H1 (cell line): ENCODE results near the gene SORBS1. TPM values are rescaled to one million over a fixed set of nuclear protein-coding genes. Genes with fewer than 3 reads are reported as not detected.

Experiments used
- ATF3 ChIP-seq: IDR thresholded peaks from 2 replicates; pipeline ENCODE4 v1.6.1; 2011; ENCODE audit warnings: low read depth, mild to moderate bottlenecking, low read length; ENCODE audit not compliant: insufficient read depth
- CHD7 ChIP-seq: fragments of 300-600 bp; sonication (generic); IDR thresholded peaks from 2 replicates; pipeline ENCODE4 v1.7.1; 2012; ENCODE audit warnings: low read length, moderate library complexity, mild to moderate bottlenecking, inconsistent platforms; ENCODE audit not compliant: insufficient replicate concordance
- EGR1 ChIP-seq: IDR thresholded peaks from 2 replicates; pipeline ENCODE4 v1.6.1; 2011; ENCODE audit warnings: low read depth, low read length, borderline replicate concordance
- JUN ChIP-seq: IDR thresholded peaks from 2 replicates; pipeline ENCODE4 v1.6.1; 2011; ENCODE audit warnings: low read depth, mild to moderate bottlenecking, improper control_type of control experiment, low read length
- POLR2A ChIP-seq, 2 experiments: IDR thresholded peaks; 1 replicate in 1 of 2; 2 replicates in 1 of 2; pipeline ENCODE4 v1.6.1; 2011; ENCODE audit warnings: low read depth in 2 of 2, low read length in 2 of 2, mild to moderate bottlenecking in 2 of 2; ENCODE audit errors: control extremely low read depth in 1 of 2
- RAD21 ChIP-seq, 2 experiments: IDR thresholded peaks in 1 of 2; conservative IDR thresholded peaks in 1 of 2; 2 replicates each; pipeline ENCODE4 v1.6.1; 2011; ENCODE audit warnings: low read depth in 2 of 2, low read length in 2 of 2, improper control_type of control experiment in 1 of 2, inconsistent platforms in 1 of 2, mild to moderate bottlenecking in 1 of 2, moderate library complexity in 1 of 2
- RNF2 ChIP-seq: fragments of 200-900, 300-1000 bp; sonication (generic); IDR thresholded peaks from 2 replicates; pipeline ENCODE4 v1.7.1; 2016; ENCODE audit warnings: borderline replicate concordance, low read depth, mild to moderate bottlenecking, antibody characterized with exemption, low read length; ENCODE audit not compliant: poor library complexity, severe bottlenecking; ENCODE audit errors: missing control alignments
- SIN3A ChIP-seq, 2 experiments: IDR thresholded peaks in 1 of 2; conservative IDR thresholded peaks in 1 of 2; 2 replicates each; pipeline ENCODE4 v1.6.1; 2011 to 2012; ENCODE audit warnings: low read length in 2 of 2, improper control_type of control experiment in 1 of 2, low read depth in 1 of 2, mild to moderate bottlenecking in 1 of 2
- SIRT6 ChIP-seq: IDR thresholded peaks from one replicate; pipeline ENCODE4 v1.7.1; 2012; ENCODE audit warnings: low read length, inconsistent platforms
- TAF1 ChIP-seq: IDR thresholded peaks from 2 replicates; pipeline ENCODE4 v1.6.1; 2011; ENCODE audit warnings: mild to moderate bottlenecking, low read depth, low read length
- polyA plus RNA-seq, 7 experiments: library from polyadenylated mRNA; depleted of rRNA in 3 of 7; stranded (reverse) in 5 of 7; unstranded in 2 of 7; fragments of >200 nt in 5 of 7; fragments of 200-250 nt in 2 of 7; gene quantifications; 1 replicate in 5 of 7; 2 replicates in 1 of 7; 4 replicates in 1 of 7; pipeline versions ENCODE4 v1.2.1 to v1.2.3, GENCODE V29; 2011 to 2013; ENCODE audit warnings: missing spikeins in 2 of 7, mixed read lengths in 2 of 7
- total RNA-seq: library from RNA; stranded (reverse); fragmentation: NEBNext Ultra II Directional; extraction: Animal tissue kit (Norgen Biotek cat#: 25700); gene quantifications from 2 replicates; pipeline ENCODE4 v1.2.1, GENCODE V29; 2021

Gene SORBS1
- total and polyA plus RNA-seq, 2 of the 8 experiments (the other 6 are each of a cell fraction or from before 2014, with no cell fraction given), result 16.0 to 35.0 TPM

- TF ChIP-seq CHD7, result no peak
- TF ChIP-seq RAD21 (IDR thresholded peaks at IDR 0.05 in 1 of 2, conservative IDR thresholded peaks at IDR 0.05 in 1 of 2; ENCODE audit: low read depth in 2 of 2, low read length in 2 of 2), result no peak
- TF ChIP-seq RNF2, result no peak
- no peak for TF ChIP-seq SIN3A (conservative IDR thresholded peaks at IDR 0.05 in 1 of 2, IDR thresholded peaks at IDR 0.05 in 1 of 2; ENCODE audit: low read depth in 1 of 2, low read length in 2 of 2)
- no peak for TF ChIP-seq JUN
- TF ChIP-seq EGR1, result no peak
- no peak for TF ChIP-seq POLR2A (IDR thresholded peaks at IDR 0.05; ENCODE audit: control extremely low read depth in 1 of 2, low read depth in 2 of 2, low read length in 2 of 2)
- no peak for TF ChIP-seq SIRT6
- no peak for TF ChIP-seq ATF3
- TF ChIP-seq TAF1, result no peak
Observed at GRCh38 chr10:95509251-95509650, 51.9 kb downstream of the SORBS1 start (continued).
